ENCODE data around the gene PUS3.

The PUS3 gene

GRCh38 chr11:125948278-125949051 lies 45.5 kb upstream of the PUS3 start:
- Histone ChIP-seq H3K27ac (ENCODE audit: extremely low read depth, low read depth, low read length) (no peak overlapping the region), H3K36me3 (ENCODE audit: control insufficient read depth in 2 of 2, insufficient read depth in 1 of 2, low read length in 2 of 2) (no peaks in the 10 kb centered on the region), H3K9me3 (ENCODE audit: control insufficient read depth, insufficient read depth, low read depth, low read length) (no peaks in the 10 kb centered on the region), H3K4me3 (ENCODE audit: low read depth, low read length) (no peak overlapping the region), H3K4me1 (ENCODE audit: control insufficient read depth, insufficient read depth, low read length) (no peaks in the 10 kb centered on the region)
- POLR2A ChIA-PET: no interaction called here
- TF ChIP-seq HOXA7 (CRISPR knock-in tag; IDR thresholded peaks at IDR 0.05; ENCODE audit: borderline replicate concordance): no peak
- 0 out of 2 replicates have a peak, but pooled peaks have one; percentile 11 for TF ChIP-seq ZIC2 (tag by site-specific recombination; IDR thresholded peaks at IDR 0.05)
- TF ChIP-seq ZNF274 (IDR thresholded peaks at IDR 0.05; ENCODE audit: low read length): no peak
- TF ChIP-seq ZNF274 (tag by site-specific recombination; IDR thresholded peaks at IDR 0.05; ENCODE audit: borderline replicate concordance): no peak
- CTCF ChIA-PET: no interaction called here

- TF ChIP-seq ZNF157 (tag by site-specific recombination; IDR thresholded peaks at IDR 0.05): no peak
- TF ChIP-seq ZBTB7A (tag by site-specific recombination; IDR thresholded peaks at IDR 0.05; ENCODE audit: low read depth): no peak
- no peak for TF ChIP-seq ZNF626 (tag by site-specific recombination; IDR thresholded peaks at IDR 0.05)
- TF ChIP-seq MEIS1 (CRISPR knock-in tag; IDR thresholded peaks at IDR 0.05; ENCODE audit: borderline replicate concordance): no peak
- no peak for TF ChIP-seq GLI4 (tag by site-specific recombination; IDR thresholded peaks at IDR 0.05)
- no peak for TF ChIP-seq ZNF571 (tag by site-specific recombination; IDR thresholded peaks at IDR 0.05)
- TF ChIP-seq REST (tag by site-specific recombination; IDR thresholded peaks at IDR 0.05): no peak
- no peak for TF ChIP-seq ZNF184 (tag by site-specific recombination; IDR thresholded peaks at IDR 0.05)
- TF ChIP-seq WT1 (tag by site-specific recombination; IDR thresholded peaks at IDR 0.05): no peak
- no peak for TF ChIP-seq KLF1 (tag by site-specific recombination; IDR thresholded peaks at IDR 0.05)
- no peak for TF ChIP-seq ZBTB49 (tag by site-specific recombination; IDR thresholded peaks at IDR 0.05; ENCODE audit: low read depth)
- no peak for TF ChIP-seq ZNF146 (tag by site-specific recombination; IDR thresholded peaks at IDR 0.05)
- no peak for TF ChIP-seq ZSCAN4 (tag by site-specific recombination; IDR thresholded peaks at IDR 0.05)
- no peak for TF ChIP-seq PRDM4 (tag by site-specific recombination; IDR thresholded peaks at IDR 0.05)
- TF ChIP-seq PRDM1 (tag by site-specific recombination; IDR thresholded peaks at IDR 0.05): no peak
- no peak for TF ChIP-seq ZNF544 (tag by site-specific recombination; IDR thresholded peaks at IDR 0.05)
- no peak for TF ChIP-seq ZNF580 (tag by site-specific recombination; IDR thresholded peaks at IDR 0.05)
- H3K9me3 ChIP-seq (ENCODE audit: control insufficient read depth, insufficient read depth, low read depth, low read length): no peaks in the 10 kb centered on the region
- ChIA-PET POLR2A (no interaction called here), CTCF (no interaction called here)
- H3K4me1 ChIP-seq (ENCODE audit: control insufficient read depth, insufficient read depth, low read length): no peaks in the 10 kb centered on the region
- H3K36me3 ChIP-seq (ENCODE audit: control insufficient read depth in 2 of 2, insufficient read depth in 1 of 2, low read length in 2 of 2): no peaks in the 10 kb centered on the region
- no peak overlapping the region for H3K27ac ChIP-seq (ENCODE audit: extremely low read depth, low read depth, low read length)
- H3K4me3 ChIP-seq (ENCODE audit: low read depth, low read length): no peak overlapping the region
Measured at GRCh38 chr11:125947419-125948277, 44.6 kb upstream of the PUS3 start.

Measured in HEK293 (cell line).